Hematopoietic multipotent progenitor cell (in vitro differentiated cells): ENCODE measurements around the gene CHCHD3. TPM values are rescaled to one million over a fixed set of nuclear protein-coding genes. Genes with fewer than 3 reads are reported as not detected.

Experiments used
- DNase-seq, 3 donors: peaks; one replicate each; pipeline ENCODE4 v3.0.0-alpha.2; 2011 to 2015; ENCODE audit warnings: low read depth in 2 of 3, low spot score in 2 of 3
- total RNA-seq: library from RNA; depleted of rRNA; stranded (reverse); fragments of >200 nt; gene quantifications from one replicate; pipeline ENCODE4 v1.2.3, GENCODE V29; 2012

The CHCHD3 gene
- total RNA-seq, 1 donor, result 26.1 TPM

GRCh38 chr7:132871419-132871818 is 210.5 kb downstream of the CHCHD3 start:
- DNase-seq, result no peak

DNA sequence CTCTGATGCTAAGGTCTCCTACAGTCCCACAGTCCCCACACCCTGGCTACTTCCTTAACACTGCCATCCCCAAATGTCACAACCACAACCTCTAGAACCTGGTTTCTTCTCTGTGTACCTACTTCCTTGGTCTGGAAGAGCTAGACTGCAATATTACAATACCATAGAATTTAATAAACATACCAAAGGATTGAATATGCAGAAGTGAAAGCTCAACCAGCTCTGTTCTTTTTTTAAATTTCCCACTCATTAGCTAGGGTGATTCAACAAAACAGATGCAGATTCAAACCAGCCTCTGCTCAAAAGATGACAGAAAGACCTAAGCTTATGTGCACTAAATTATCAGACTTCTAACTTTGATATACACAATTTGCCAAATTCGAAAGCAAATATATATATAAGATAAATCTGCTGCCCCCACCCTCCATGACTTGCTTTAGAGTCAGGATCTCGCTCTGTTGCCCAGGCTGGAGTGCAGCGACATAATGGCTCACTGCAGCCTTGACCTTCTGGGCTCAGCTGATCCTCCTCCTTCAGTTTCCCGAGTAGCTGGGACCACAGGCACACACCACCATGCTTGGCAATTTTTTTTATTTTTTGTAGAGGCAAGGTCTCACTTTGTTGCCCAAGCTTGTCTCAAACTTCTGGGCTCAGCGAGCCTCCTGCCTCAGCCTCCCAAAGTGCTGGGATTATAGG is 212.6 kb downstream of the CHCHD3 start:
- no peak for DNase-seq

GRCh38 chr7:132866551-132866950 is 215.3 kb downstream of the CHCHD3 start:
- no peak for DNase-seq

DNA sequence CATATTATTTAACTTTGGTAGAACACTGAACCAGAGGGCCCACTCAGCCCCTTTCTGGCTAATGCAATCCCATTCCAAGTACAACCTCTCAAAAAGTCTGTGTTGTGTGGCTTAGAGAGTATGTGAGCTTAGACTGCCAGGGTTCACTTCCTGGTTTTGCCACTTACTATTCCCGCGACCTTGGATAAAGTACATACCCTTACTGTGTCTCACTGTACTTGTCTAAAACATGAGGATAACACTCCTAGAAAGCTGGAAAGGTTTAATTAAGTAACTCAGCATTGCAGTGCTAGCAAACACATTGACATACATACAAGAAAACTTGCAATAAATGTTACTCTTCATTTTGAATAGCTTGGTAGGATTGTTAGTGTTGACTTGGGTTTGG is 215.8 kb downstream of the CHCHD3 start:
- no peak for DNase-seq

- DNase-seq, result no peak
These were observed 216.3 kb downstream of the CHCHD3 start for GRCh38 chr7:132865366-132866143.

GRCh38 chr7:132861940-132862554 is 219.8 kb downstream of the CHCHD3 start:
- no peak for DNase-seq

GRCh38 chr7:132861424-132861823 is 220.5 kb downstream of the CHCHD3 start:
- DNase-seq, result no peak

GRCh38 chr7:132859199-132859598 is 222.7 kb downstream of the CHCHD3 start:
- no peak for DNase-seq

DNA sequence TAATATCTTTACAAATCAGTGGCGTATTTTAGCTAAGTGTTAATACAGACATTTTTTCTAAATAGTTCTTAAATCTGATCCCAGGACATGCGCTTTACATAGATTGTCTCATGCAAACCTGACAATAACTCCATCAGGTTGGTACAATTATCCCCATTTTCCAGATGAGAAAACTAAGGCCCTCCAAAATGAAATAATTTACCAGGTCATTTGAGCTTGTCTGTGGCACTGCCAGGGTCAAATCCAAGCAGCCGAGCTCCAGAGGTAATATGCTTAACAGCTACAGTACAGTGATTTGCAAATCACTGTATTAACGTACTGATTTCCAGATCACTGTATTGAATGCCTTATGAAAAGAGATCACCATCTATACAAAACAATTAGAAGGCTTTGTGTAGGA is 223.1 kb downstream of the CHCHD3 start:
- DNase-seq, result no peak

DNA sequence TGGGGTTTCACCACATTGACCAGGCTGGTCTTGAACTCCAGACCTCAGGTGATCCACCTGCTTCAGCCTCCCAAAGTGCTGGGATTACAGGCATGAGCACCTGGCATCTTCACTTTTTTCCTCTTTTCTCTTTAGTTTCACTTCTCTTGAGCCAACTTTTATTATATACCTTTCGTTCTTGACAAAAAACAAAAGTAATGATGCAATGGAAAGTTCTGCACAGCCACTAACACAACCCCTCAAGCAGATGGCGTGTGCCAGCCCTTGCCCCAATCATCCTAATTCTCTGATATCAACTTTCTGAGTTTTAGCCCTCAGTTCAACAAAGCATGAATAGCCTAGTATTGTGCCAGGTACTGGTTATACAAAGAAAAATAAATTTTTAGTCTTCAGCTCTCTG is 223.6 kb downstream of the CHCHD3 start:
- no peak for DNase-seq

GRCh38 chr7:132857703-132858102 is 224.2 kb downstream of the CHCHD3 start:
- DNase-seq, result no peak

- DNase-seq, result no peak
These were observed 224.9 kb downstream of the CHCHD3 start for GRCh38 chr7:132857031-132857430.

- no peak for DNase-seq
These were observed 225.5 kb downstream of the CHCHD3 start for GRCh38 chr7:132856416-132856815.

DNA sequence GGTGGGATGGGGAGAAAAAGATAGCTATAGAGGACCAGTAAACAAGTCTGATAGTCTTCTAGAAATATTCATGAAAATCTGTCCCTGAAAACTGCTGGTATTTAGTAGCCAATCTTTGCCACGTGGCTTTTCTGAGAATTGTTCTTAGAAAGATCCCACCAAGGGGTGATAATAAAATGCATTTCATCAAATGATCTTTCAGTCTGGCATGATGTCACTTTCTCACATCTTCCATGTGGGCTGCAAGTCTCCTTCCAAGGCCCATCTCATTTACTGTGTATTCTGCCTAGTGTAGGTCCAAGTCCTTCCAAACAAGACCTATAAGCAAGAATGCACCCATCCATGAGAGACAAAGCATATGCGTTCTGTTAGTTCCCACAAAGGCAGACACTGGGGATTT is 226.0 kb downstream of the CHCHD3 start:
- no peak for DNase-seq

DNA sequence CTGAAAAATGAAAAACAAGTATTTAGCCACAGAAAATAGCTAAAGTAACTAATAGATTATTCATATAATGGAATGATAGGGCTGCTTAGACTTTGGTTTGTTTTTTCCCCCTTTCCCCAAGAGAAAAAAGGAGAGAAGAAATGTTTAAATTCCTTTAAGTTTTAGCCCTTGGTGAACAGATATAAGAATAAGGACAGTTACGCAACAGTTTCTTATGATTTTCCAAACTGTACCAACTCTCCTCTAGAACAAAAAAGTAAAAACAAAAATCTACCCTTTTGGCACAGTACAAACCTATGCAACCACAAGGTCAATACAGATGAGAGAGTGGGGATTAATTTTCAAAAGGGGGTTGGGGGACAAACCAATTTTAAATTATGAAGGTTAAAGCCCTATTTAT is 227.7 kb downstream of the CHCHD3 start:
- no peak for DNase-seq

GRCh38 chr7:132847376-132847775 is 234.5 kb downstream of the CHCHD3 start:
- no peak for DNase-seq

- DNase-seq, result no peak
These were observed 235.8 kb downstream of the CHCHD3 start for GRCh38 chr7:132846086-132846485.

DNA sequence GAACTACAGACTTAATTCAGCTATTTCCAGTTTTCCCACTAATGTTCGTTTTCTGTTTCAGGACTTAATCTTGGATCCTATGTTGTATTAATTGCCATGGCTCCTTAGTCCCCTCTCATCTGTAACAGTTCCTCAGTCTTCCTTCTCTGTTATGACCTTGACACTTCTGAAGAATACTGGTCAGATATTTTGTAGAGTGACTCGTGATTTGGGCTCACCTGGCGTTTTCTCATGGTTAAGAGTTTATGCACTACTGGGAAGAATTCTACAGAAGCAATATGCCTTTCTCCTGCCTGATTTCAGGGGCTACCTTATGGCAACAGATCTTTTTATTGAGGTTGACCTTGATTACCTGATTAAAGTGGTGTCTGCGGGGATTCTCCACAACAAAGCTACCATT is 239.4 kb downstream of the CHCHD3 start:
- DNase-seq, result no peak

DNA sequence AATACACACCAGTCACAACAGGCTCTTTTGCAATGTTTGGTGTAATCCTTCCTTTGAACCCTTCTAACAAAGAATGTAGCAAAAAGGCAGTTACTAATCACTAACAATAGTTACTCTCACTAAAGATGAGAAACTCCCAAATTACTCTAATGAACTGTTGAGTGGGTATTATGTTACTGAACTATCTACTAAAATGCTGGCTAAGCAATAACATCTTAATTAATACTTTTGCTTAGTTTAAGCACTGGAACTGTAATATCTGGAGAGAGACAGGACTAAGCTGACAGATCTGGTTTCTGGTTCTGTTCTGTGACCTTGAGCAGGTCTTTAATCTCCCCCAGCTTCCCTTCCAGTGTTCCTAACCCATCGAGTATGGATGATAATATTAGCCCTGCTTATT is 241.7 kb downstream of the CHCHD3 start:
- DNase-seq, result no peak

GRCh38 chr7:132838313-132838712 is 243.6 kb downstream of the CHCHD3 start:
- DNase-seq, result no peak

GRCh38 chr7:132837529-132837928 is 244.4 kb downstream of the CHCHD3 start:
- DNase-seq, result no peak

DNA sequence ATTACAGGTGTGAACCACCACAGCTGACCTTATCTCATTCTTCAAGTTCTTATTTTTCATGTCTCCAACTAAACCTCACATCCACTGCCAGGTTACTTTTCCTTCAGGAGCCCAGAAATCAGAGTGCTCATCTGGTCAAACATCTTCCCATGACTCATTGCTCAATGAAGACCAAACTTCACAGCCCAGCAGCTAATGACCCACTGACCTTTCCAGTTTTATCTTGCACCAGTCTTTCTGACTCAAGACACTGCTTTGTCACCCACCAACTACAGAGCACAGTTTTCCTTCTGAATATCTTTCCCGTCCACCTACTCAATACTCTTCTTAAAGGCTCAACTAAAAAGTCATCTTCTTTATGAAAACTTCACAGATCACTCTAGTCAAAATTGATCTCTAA is 245.1 kb downstream of the CHCHD3 start:
- DNase-seq, result no peak
